ENCODE measurements around the gene FLOT1. TPM values are rescaled to one million over a fixed set of nuclear protein-coding genes. Genes with fewer than 3 reads are reported as not detected.
A peak's percentile ranks its signal among the peaks of the same experiment; 100 is the strongest.

The FLOT1 gene
- total RNA-seq, result 71.5 and 124 TPM in 2 replicates

DNA sequence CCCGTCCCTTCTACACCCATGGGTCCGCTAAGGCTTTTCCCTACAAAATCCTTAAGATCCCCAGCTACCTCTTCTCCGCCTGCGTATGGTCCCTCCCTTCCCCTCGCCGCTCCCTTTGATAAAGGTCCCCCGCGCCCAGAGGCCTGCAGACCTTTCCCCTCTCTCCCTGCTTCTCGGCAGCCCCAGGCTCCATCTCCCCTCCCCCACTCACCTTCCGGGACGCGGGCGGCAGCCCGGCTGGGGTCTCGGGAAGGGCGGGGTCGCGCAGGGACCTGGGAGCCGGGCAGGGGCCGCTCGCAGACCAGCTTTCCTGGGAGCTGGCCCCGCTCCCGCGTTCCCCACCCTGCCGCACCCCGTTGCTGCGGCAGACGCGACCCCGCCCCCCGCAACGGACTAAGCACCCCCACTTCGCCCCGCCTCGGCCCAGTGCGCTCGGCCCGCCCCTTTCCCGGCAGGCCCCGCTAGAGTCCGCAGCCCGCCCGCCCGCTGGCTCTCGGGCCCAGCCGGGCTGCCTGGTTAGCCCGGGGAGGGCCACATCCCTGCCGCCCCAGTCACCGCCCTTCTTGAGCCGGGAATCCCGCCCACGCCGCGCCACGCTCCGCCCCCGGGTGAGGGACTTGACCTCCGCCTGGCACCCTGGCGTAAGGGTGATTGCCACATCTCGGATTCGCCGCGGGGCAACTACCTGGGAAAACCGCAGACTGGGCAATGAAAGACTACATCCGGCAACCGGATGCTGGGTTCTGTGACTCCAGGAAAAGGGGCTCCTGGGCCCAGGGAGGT lies at the start of gene FLOT1:
Gene FLOT1, minus strand, starts transcription at position 372 of the 783 bp plus-strand sequence. CDS start 498 bp downstream, outside the sequence.
- DNase-seq, result peak; percentile 95

DNA sequence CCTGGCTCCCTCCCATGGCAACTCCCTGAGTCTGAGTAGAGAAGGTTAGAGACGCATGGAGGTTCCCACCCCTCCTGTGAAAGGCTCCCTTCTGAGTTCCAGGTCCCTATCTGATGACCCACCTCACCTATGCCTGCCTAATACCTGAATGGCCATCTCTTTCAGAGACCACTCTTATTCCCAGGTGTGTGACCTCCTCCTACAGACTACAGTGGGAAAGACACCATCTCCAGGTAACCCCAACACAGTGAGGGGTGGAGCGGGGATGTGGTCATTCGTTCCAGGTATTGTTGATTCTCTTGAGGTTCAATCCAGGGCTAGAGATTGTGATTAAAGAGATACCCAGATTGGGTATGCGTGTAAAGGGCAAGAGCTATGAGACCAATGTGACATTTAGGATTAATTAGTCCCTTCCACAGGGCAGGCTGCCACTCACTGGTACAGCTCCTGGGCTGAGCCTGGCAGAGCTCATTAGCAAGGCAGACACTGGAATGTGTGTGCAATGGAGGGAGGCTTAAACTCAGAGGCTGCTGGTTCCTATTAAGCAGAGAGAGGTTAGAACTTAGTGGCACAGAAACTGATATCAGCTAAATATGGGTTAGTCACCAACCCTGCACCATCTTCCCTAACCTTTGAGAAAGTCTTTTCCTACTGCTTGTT lies 48.4 kb upstream of the FLOT1 start:
- DNase-seq, result no peak

DNA sequence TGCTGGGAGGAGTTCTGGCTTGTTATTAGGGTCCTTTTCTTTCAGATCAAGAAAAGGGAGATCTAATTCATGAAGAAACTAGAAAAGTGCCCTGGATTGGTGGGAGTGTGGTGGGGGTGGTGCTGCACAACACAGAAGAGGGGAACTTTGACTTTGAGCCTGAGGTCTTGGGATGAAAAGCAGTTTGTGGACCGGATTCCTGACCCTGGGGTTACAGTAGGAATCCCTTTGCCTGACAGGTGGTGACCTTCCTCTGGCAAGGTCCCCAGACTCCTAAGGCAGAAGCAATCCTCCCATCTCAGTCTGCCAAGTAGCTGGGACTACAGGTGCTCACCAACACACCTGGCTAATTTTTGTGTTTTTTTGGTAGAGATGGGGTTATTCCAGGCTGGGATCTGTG lies 47.1 kb upstream of the FLOT1 start:
- DNase-seq, result no peak

- DNase-seq, result no peak
Observed at GRCh38 chr6:30787954-30788353, 45.5 kb upstream of the FLOT1 start.

- peak; percentile 34 for DNase-seq
Observed at GRCh38 chr6:30782425-30783014, 40.0 kb upstream of the FLOT1 start.

DNA sequence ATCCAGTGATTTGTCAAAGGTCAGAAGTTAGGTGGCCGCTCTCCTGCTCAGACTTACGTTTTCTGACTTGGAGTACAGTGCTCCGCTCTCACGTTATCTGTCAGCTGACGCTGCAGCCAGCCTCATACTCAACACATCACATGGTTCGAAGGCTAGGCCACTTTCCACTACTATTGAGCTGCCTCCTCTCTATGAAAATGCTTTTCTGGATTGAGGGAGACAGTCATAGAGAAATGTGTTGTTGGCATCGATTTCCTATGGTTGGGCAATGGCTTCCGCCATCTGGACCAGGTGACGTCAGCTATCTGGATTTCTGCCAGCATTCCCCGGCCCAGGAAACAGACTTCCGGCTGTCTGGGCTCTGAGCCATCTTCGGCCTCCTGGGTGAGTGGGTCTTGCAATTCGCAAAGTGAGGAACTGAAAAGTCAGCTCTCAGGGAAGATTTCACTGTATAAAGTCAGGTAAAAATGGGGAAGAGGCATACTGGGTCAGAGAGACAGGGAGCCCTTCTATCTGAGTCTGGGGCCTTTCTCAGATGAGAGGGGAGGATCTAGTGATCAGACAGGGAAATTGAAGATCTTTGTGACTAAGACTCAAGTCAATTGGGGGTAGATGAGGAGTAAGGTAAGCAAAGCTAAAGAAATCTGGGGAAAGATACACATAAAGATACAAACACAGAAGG lies 39.4 kb upstream of the FLOT1 start:
- DNase-seq, result peak; percentile 90

- DNase-seq, result no peak
Observed at GRCh38 chr6:30781395-30781742, 38.9 kb upstream of the FLOT1 start.

GRCh38 chr6:30780642-30780920 lies 38.1 kb upstream of the FLOT1 start:
- no peak for DNase-seq

- no peak for DNase-seq
Observed at GRCh38 chr6:30779850-30780641, 37.6 kb upstream of the FLOT1 start.

- no peak for DNase-seq
Observed at GRCh38 chr6:30778001-30778635, 35.6 kb upstream of the FLOT1 start.

GRCh38 chr6:30777155-30777485 lies 34.6 kb upstream of the FLOT1 start:
- DNase-seq, result no peak

GRCh38 chr6:30776390-30777154 lies 34.1 kb upstream of the FLOT1 start:
- no peak for DNase-seq

DNA sequence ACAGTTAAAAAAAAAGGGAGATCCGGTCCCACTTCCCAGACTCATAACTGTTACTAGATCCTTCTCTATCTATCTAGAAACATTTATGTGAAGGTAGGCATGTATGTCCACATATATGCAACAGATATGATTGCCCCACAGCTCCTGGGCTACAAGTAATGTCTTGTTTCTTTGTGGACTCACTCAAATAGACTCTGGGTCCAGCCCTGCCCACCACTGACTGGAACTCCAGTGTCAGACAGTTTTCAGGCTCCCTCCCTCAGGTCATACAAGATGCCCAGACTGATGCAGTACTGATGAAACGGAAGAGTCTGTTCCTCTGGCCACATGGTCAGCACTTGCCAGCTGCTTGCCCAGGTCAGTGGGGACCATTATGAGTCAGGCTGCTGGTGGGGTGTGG lies 32.6 kb upstream of the FLOT1 start:
- DNase-seq, result no peak

DNA sequence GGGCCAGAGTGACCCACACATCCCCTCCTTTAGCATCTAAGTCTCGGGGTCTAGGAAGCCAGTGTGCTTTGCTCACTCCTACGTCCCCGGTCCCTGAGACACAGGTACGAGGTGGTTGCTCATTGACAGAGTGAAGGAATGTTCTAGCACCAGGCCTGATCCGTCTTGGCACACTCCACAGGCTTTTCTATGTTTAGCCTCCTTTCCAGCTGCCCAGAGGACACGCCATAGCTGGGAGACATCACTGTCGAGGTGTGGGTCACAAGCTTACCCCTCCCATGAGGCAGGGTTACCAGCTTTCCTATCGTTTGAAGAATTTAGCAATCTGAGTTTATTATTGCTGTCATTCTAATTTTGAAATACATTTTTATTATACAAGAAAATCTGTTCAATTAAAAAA lies 32.2 kb upstream of the FLOT1 start:
- DNase-seq, result no peak

GRCh38 chr6:30770592-30770991 lies 28.1 kb upstream of the FLOT1 start:
- DNase-seq, result no peak

DNA sequence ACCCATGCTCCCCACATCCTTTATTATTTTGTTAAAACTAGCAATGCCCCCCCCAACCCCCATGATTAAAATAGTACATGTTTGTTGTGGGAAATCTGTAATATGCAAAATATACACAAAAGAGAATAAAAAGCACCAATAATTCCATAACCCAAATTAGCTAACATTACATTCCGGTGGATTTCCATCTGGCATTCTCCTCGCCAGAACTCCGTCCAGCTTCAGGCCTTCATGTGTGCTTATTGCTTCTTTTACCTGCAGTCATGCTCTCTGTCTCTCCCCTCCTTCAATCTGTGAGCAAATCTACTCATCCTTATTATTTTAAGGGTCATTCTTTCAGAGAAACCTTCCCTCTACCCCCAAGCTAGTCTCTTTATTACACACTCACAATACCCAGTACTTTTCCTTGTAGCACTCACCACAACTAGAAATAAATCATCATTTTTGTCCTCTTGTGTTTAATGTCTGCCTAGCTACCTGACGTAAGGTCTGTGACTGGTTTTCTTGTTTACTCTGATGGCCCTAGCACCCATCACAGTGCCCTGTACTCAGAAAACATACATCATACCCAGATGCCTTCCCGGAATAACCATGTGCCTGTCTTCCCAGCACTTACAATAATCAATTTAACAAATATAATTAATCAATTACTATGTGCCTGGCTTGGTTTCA lies 27.5 kb upstream of the FLOT1 start:
- peak; percentile 37 for DNase-seq

GRCh38 chr6:30769088-30769852 lies 26.8 kb upstream of the FLOT1 start:
- peak; percentile 96 for DNase-seq

GRCh38 chr6:30768634-30769087 lies 26.2 kb upstream of the FLOT1 start:
- no peak for DNase-seq

DNA sequence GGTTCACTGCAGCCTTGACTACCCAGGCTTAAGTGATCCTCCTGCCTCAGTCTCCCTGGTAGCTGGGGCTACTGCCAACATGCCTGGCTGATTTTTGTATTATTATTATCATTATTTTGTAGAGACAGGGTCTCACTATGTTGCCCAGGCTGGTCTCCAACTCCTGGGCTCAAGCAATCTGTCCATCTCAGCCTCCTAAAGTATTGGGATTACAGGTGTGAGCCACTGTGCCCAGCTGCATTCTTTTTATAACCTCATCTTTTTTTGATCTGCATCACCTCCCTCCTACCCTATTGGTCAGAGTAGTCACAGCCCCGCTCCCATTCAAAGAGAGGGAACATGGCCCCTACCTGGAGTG lies 25.4 kb upstream of the FLOT1 start:
- DNase-seq, result no peak
